ENCODE measurements around the gene CGB2.

DNA sequence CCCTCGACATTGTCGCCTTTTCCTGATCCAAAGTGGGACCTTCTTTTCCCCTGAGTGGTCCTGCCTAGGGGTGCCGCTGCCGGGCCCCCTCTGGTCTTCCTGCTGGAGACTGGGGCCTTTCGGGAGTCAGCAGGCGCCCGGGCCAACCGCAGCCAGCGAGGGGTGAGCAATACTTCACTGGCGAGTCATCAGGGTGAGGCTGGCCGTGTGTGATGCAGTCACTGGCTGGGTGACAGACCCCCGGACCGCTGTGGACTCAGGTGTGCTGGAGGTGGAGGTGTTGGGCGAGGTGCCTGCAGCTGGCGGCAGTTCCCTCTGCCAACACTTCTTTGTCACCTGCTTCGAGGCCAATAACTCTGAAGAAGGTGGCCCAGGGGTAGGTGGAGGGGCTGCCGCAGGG is 10.5 kb downstream of the CGB2 start:
- TF ChIP-seq ELF4 (IDR thresholded peaks at IDR 0.05): no peak
- no peak for TF ChIP-seq FOXM1 (IDR thresholded peaks at IDR 0.05; ENCODE audit: borderline replicate concordance)
- no peak for TF ChIP-seq HDGF (IDR thresholded peaks at IDR 0.05; ENCODE audit: borderline replicate concordance)
- no peak for TF ChIP-seq CTBP1 (IDR thresholded peaks at IDR 0.05; ENCODE audit: borderline replicate concordance)
- no peak for TF ChIP-seq FOXA1 (IDR thresholded peaks at IDR 0.05)
- no peak for TF ChIP-seq SP1 (IDR thresholded peaks at IDR 0.05)
- TF ChIP-seq SUZ12 (IDR thresholded peaks at IDR 0.05): no peak
- TF ChIP-seq NFRKB (IDR thresholded peaks at IDR 0.05): no peak
- no peak for TF ChIP-seq L3MBTL2 (conservative IDR thresholded peaks at IDR 0.05)
- no peak for TF ChIP-seq BHLHE40 (IDR thresholded peaks at IDR 0.05; ENCODE audit: borderline replicate concordance)
- no peak for TF ChIP-seq LEF1 (IDR thresholded peaks at IDR 0.05; ENCODE audit: borderline replicate concordance)
- no peak for TF ChIP-seq ARNT (IDR thresholded peaks at IDR 0.05)
- no peak for TF ChIP-seq FOXK2 (IDR thresholded peaks at IDR 0.05)
- TF ChIP-seq PKNOX1 (IDR thresholded peaks at IDR 0.05): no peak

Data from HEK293T (cell line).